GM12878 (cell line): Measurements from ENCODE around the gene PHLDB1. TPM values are rescaled to one million over a fixed set of nuclear protein-coding genes. Genes with fewer than 3 reads are reported as not detected.

Experiments used
- ATAC-seq: fragments of 200-7000 bp; cut with Tn5 transposase; 3 replicates; pipeline ENCODE4 v1.9.1; 2020; ENCODE audit warnings: mild to moderate bottlenecking, moderate library complexity
- BruUV-seq: library from RNA; stranded (reverse); fragments of 400-500 nt; replicated peaks from 2 replicates; lab custom pipeline; 2021; lab: Mats Ljungman, UMichigan
- CTCF ChIA-PET: fragments of 300-600 bp; sonication (Branson Sonifier 250); formaldehyde crosslinking; extraction: SDS; loops from one replicate; lab custom pipeline; 2021; ENCODE audit warnings: inconsistent platforms; lab: Yijun Ruan, JAX
- POLR2A ChIA-PET: fragments of 350-600 bp; formaldehyde crosslinking; extraction: SDS; loops from one replicate; lab custom pipeline; 2021; ENCODE audit warnings: inconsistent platforms; lab: Charles Lee
- RAD21 ChIA-PET: fragments of 300-600 bp; sonication (Branson Sonifier 250); formaldehyde crosslinking; loops from one replicate; lab custom pipeline; 2023; ENCODE audit warnings: antibody characterized with exemption; ENCODE audit not compliant: unreplicated experiment; lab: Charles Lee
- SMC1A ChIA-PET: fragments of 300-600 bp; sonication (Branson Sonifier 250); formaldehyde crosslinking; loops from one replicate; lab custom pipeline; 2023; ENCODE audit not compliant: unreplicated experiment, uncharacterized antibody; lab: Charles Lee
- DNase-seq: peaks from one replicate; pipeline ENCODE4 v3.0.0-alpha.2; 2011; ENCODE audit warnings: low read depth, low spot score
- FAIRE-seq: peaks from 3 replicates; lab custom pipeline; 2011; peaks lifted over from hg19 to GRCh38; lab: Jason Lieb, UNC
- H2AFZ ChIP-seq: 2 replicates; pipeline ENCODE4 v1.6.0; 2011; ENCODE audit warnings: low read depth, low read length, control low read depth; ENCODE audit not compliant: control insufficient read depth
- H3K27ac ChIP-seq: 2 replicates; pipeline ENCODE4 v1.5.1; 2011; ENCODE audit warnings: control low read depth; ENCODE audit not compliant: control insufficient read depth, insufficient read depth
- H3K27me3 ChIP-seq, 2 experiments: replicated peaks in 1 of 2; 2 replicates each; pipeline versions ENCODE4 v1.6.0 to v1.6.1; 2011; ENCODE audit warnings: low read length in 1 of 2; ENCODE audit not compliant: control insufficient read depth in 2 of 2, insufficient read depth in 2 of 2
- H3K36me3 ChIP-seq, 2 experiments: 2 replicates each; pipeline ENCODE4 v1.5.1; 2011; ENCODE audit warnings: low read length in 1 of 2; ENCODE audit not compliant: control insufficient read depth in 2 of 2, insufficient read depth in 2 of 2
- H3K4me1 ChIP-seq: 2 replicates; pipeline ENCODE4 v1.6.1; 2011; ENCODE audit warnings: mild to moderate bottlenecking, low read length, moderate library complexity, mixed read lengths; ENCODE audit not compliant: control insufficient read depth, insufficient read depth
- H3K4me2 ChIP-seq: 2 replicates; pipeline ENCODE4 v1.6.0; 2011; ENCODE audit warnings: control low read depth; ENCODE audit not compliant: control insufficient read depth, insufficient read depth
- H3K4me3 ChIP-seq: fragments of 200-600 bp; sonication (generic); 2 replicates; pipeline ENCODE4 v1.5.1; 2016
- H3K79me2 ChIP-seq: 2 replicates; pipeline ENCODE4 v1.6.0; 2011; ENCODE audit warnings: low read length; ENCODE audit not compliant: control insufficient read depth, insufficient read depth
- H3K9ac ChIP-seq: 2 replicates; pipeline ENCODE4 v1.8.0; 2011; ENCODE audit warnings: low read length, control low read depth, mixed read lengths; ENCODE audit not compliant: control insufficient read depth, insufficient read depth
- H3K9me3 ChIP-seq: replicated peaks from 3 replicates; pipeline ENCODE4 v1.5.1; 2011; ENCODE audit warnings: mild to moderate bottlenecking, low read length; ENCODE audit not compliant: control insufficient read depth, insufficient read depth
- H4K20me1 ChIP-seq: 2 replicates; pipeline ENCODE4 v1.6.0; 2011; ENCODE audit not compliant: control insufficient read depth, insufficient read depth
- CREB1 ChIP-seq: IDR thresholded peaks from 2 replicates; pipeline ENCODE4 v1.6.1; 2012; ENCODE audit warnings: low read depth, mild to moderate bottlenecking, inconsistent platforms
- CUX1 ChIP-seq: IDR thresholded peaks from 2 replicates; pipeline ENCODE4 v1.6.1; 2012; ENCODE audit warnings: improper control_type of control experiment, low read depth, low read length; ENCODE audit not compliant: insufficient replicate concordance
- HCFC1 ChIP-seq: fragments of 150-350 bp; IDR thresholded peaks from 2 replicates; pipeline ENCODE4 v1.6.1; 2014; ENCODE audit warnings: low read length
- KDM1A ChIP-seq: fragments of 200-600 bp; sonication (generic); IDR thresholded peaks from 2 replicates; pipeline ENCODE4 v1.6.1; 2016; ENCODE audit warnings: borderline replicate concordance
- POLR2AphosphoS2 ChIP-seq: IDR thresholded peaks from 2 replicates; pipeline ENCODE4 v1.6.1; 2011; ENCODE audit warnings: low read depth, mild to moderate bottlenecking, low read length, improper control_type of control experiment, moderate library complexity
- TCF7 ChIP-seq: IDR thresholded peaks from 2 replicates; pipeline ENCODE4 v1.6.1; 2014; ENCODE audit warnings: antibody characterized with exemption, borderline replicate concordance
- ZNF24 ChIP-seq: fragments of 450-650 bp; IDR thresholded peaks from 2 replicates; pipeline ENCODE4 v1.6.1; 2017; ENCODE audit warnings: antibody characterized with exemption, mild to moderate bottlenecking
- WGBS: methylation state at CpG from one replicate; pipeline ENCODE4 v1.1.6; 2016; ENCODE audit warnings: low lambda C conversion rate; ENCODE audit not compliant: insufficient replicate concordance, insufficient coverage; ENCODE audit errors: missing lambda C conversion rate; 5-methylcytosine and 5-hydroxymethylcytosine counted together
- in situ Hi-C: fragments of 300-500 bp; cut with MboI; formaldehyde crosslinking; loops from 9 replicates; pipeline ENCODE4 v1.14.3; 2018; ENCODE audit warnings: mixed read lengths
- intact Hi-C: fragments of 100-400 bp; cut with micrococcal nuclease; formaldehyde crosslinking; loops from one replicate; pipeline ENCODE4 v1.14.2; 2022; ENCODE audit not compliant: unreplicated experiment
- polyA plus RNA-seq, 11 experiments: library from polyadenylated mRNA; depleted of rRNA in 4 of 11; unstranded in 6 of 11; stranded (reverse) in 5 of 11; fragments of >200 nt; fragmentation: Nextera tagmentation in 4 of 11; fragmentation: Illumina TruSeq in 1 of 11; extraction: Ambion mirVana in 4 of 11; extraction: Trizol in 1 of 11; gene quantifications; 1 replicate in 1 of 11; 2 replicates in 10 of 11; pipeline versions ENCODE4 v1.2.1 to v1.2.3, GENCODE V29; 2011 to 2016; ENCODE audit warnings: inconsistent platforms in 2 of 11, missing spikeins in 2 of 11, low read depth in 1 of 11
- total RNA-seq, 4 experiments: library from RNA; depleted of rRNA in 3 of 4; stranded (reverse); fragments of >200 nt in 3 of 4; fragmentation: Illumina TruSeq in 1 of 4; extraction: Trizol in 1 of 4; gene quantifications; 2 replicates each; pipeline versions ENCODE4 v1.2.1 to v1.2.3, GENCODE V29; 2013 to 2021

Gene PHLDB1
- total and polyA plus RNA-seq, 10 of the 15 experiments (the other 5 are each of a cell fraction or from before 2014, with no cell fraction given), result 0.03 to 0.26 (median 0.18) TPM; not detected in 4

GRCh38 chr11:118604566-118604965 is 2.8 kb upstream of the PHLDB1 start:
- Histone ChIP-seq H3K27me3 (peaks cover 9 to 17% of the 10 kb centered on the region in 2 experiments; a peak in 3 of 4 replicates), H2AFZ (no peak overlapping the region), H3K27ac (no peak overlapping the region), H3K4me2 (no peak overlapping the region), H3K36me3 (peaks cover 6 to 16% of the 10 kb centered on the region in 2 experiments; a peak in 3 of 4 replicates), H3K9ac (no peak overlapping the region), H3K4me1 (peaks cover 3% of the 10 kb centered on the region), H3K4me3 (no peak overlapping the region), H4K20me1 (peaks cover 3% of the 10 kb centered on the region; the same call in 1 of the 2 replicates), H3K9me3 (no peaks in the 10 kb centered on the region), H3K79me2 (no peaks in the 10 kb centered on the region)
- intact Hi-C loops, result no loop called here
- in situ Hi-C loops, result no loop called here
- RAD21 ChIA-PET, result interaction anchor here (2.2 kb wide), 1 partner anchor 10 kb away, joined by 9 read pairs; no protein-coding TSS in a partner anchor
- 64% methylated on average over 3 of the region's 3 CpGs for WGBS
- POLR2A ChIA-PET, result no interaction called here
- ATAC-seq, result no peak
- SMC1A ChIA-PET, result interaction anchor here (0.7 kb wide), 1 partner anchor 281 kb away, joined by 3 read pairs; no protein-coding TSS in a partner anchor
- no peak for FAIRE-seq
- DNase-seq, result no peak
- no peak for TF ChIP-seq TCF7
- peak; percentile 4; the same call in 1 of the 2 replicates for TF ChIP-seq POLR2AphosphoS2
- CTCF ChIA-PET, result interaction anchor here (0.7 to 3.2 kb wide), 6 partner anchors 8 to 33 kb away, joined by 3 to 10 read pairs (median 4); no protein-coding TSS in a partner anchor
- no TSS peak for BruUV-seq

- ATAC-seq, result no peak
- TF ChIP-seq KDM1A (no peak), ZNF24 (no peak), HCFC1 (no peak), CUX1 (no peak), CREB1 (no peak)
- TF ChIP-seq, all 136 proteins: peak for 0
- ChIA-PET RAD21 (interaction anchor here (2.2 kb wide), 1 partner anchor 10 kb away, joined by 9 read pairs; no protein-coding TSS in a partner anchor), CTCF (interaction anchor here (1.5 to 3.2 kb wide), 4 partner anchors 10 to 16 kb away, joined by 3 to 10 read pairs (median 6); no protein-coding TSS in a partner anchor), POLR2A (no interaction called here), SMC1A (interaction anchor here (0.7 to 1.1 kb wide), 3 partner anchors 8 to 282 kb away, joined by 3 to 5 read pairs (median 3); no protein-coding TSS in a partner anchor)
- H3K36me3 ChIP-seq, result peaks cover 6 to 16% of the 10 kb centered on the region in 2 experiments; a peak in 3 of 4 replicates
- H3K27me3 ChIP-seq, result peaks cover 15 to 23% of the 10 kb centered on the region in 2 experiments; a peak in 3 of 4 replicates
- peaks cover 3% of the 10 kb centered on the region; the same call in 1 of the 2 replicates for H4K20me1 ChIP-seq
- H3K4me3 ChIP-seq, result no peak overlapping the region
- intact Hi-C loops, result no loop called here
- no peaks in the 10 kb centered on the region for H3K79me2 ChIP-seq
- H3K27ac ChIP-seq, result no peak overlapping the region
- H3K4me1 ChIP-seq, result peaks cover 4% of the 10 kb centered on the region
- in situ Hi-C loops, result no loop called here
- no peak for FAIRE-seq
- 71% methylated on average over 10 of the region's 10 CpGs for WGBS
- no peak overlapping the region for H3K4me2 ChIP-seq
- BruUV-seq, result no TSS peak
- DNase-seq, result no peak
- no peaks in the 10 kb centered on the region for H3K9me3 ChIP-seq
- no peak overlapping the region for H3K9ac ChIP-seq
- H2AFZ ChIP-seq, result no peak overlapping the region
These were observed 2.1 kb upstream of the PHLDB1 start for GRCh38 chr11:118605116-118605867.
